Activated T-helper 2 cell treated with anti-CD3 and anti-CD28 coated beads, Interferon-gamma antibody, Interleukin-2, Interleukin-4, amounts not matched to agents 10 μg/mL and 5 μg/mL and 100 μg/mL, durations not matched to agents 14 hours and 24 hours and 36 hours (primary cell): ENCODE results near the gene CRHR2. TPM values are rescaled to one million over a fixed set of nuclear protein-coding genes. Genes with fewer than 3 reads are reported as not detected.

Experiments
- DNase-seq: peaks from one replicate; pipeline ENCODE4 v3.0.0; 2021; ENCODE audit warnings: low spot score
- H3K27ac Mint-ChIP-seq: one replicate; pipeline ENCODE4 v1.8.0; 2021; ENCODE audit warnings: mixed read lengths
- H3K27me3 Mint-ChIP-seq: one replicate; pipeline ENCODE4 v1.8.0; 2021; ENCODE audit warnings: low read depth, mixed read lengths
- H3K36me3 Mint-ChIP-seq: one replicate; pipeline ENCODE4 v1.8.0; 2021; ENCODE audit warnings: low read depth, mixed read lengths
- H3K4me1 Mint-ChIP-seq: one replicate; pipeline ENCODE4 v1.8.0; 2021; ENCODE audit warnings: low read depth, mixed read lengths
- H3K4me3 Mint-ChIP-seq: one replicate; pipeline ENCODE4 v1.8.0; 2021; ENCODE audit warnings: low read depth, mild to moderate bottlenecking, moderate library complexity, mixed read lengths
- H3K9me3 Mint-ChIP-seq: one replicate; pipeline ENCODE4 v1.8.0; 2021; ENCODE audit warnings: mixed read lengths
- intact Hi-C: fragments of 100-400 bp; cut with micrococcal nuclease; formaldehyde crosslinking; loops from one replicate; pipeline ENCODE4 v1.15.1; 2023
- total RNA-seq: library from RNA; stranded (reverse); gene quantifications from 2 replicates; pipeline ENCODE4 v1.2.3, GENCODE V29; 2022

Gene CRHR2
- total RNA-seq, 1 donor from 2014 or later, result not detected

- intact Hi-C loops, result no loop called here
- Mint-ChIP-seq H3K27me3 (no peaks in the 10 kb centered on the region), H3K36me3 (no peaks in the 10 kb centered on the region), H3K27ac (no peak overlapping the region), H3K9me3 (no peaks in the 10 kb centered on the region), H3K4me1 (no peaks in the 10 kb centered on the region), H3K4me3 (no peak overlapping the region)
- no peak for DNase-seq
These were observed 17.2 kb downstream of the CRHR2 start for GRCh38 chr7:30665043-30665442.

- H3K27ac Mint-ChIP-seq, result no peak overlapping the region
These were observed 17.9 kb downstream of the CRHR2 start for GRCh38 chr7:30664184-30664885.

GRCh38 chr7:30663414-30663813, 18.8 kb downstream of the CRHR2 start:
- H3K27ac Mint-ChIP-seq, result no peak overlapping the region
- H3K9me3 Mint-ChIP-seq, result no peaks in the 10 kb centered on the region
- DNase-seq, result no peak
- no peaks in the 10 kb centered on the region for H3K27me3 Mint-ChIP-seq
- H3K36me3 Mint-ChIP-seq, result no peaks in the 10 kb centered on the region
- no peak overlapping the region for H3K4me3 Mint-ChIP-seq
- H3K4me1 Mint-ChIP-seq, result no peaks in the 10 kb centered on the region
- intact Hi-C loops, result no loop called here

More at GRCh38 chr7:30664184-30664885, 17.9 kb downstream of the CRHR2 start:
- H3K4me1 Mint-ChIP-seq, result no peaks in the 10 kb centered on the region
- no peaks in the 10 kb centered on the region for H3K9me3 Mint-ChIP-seq
- H3K4me3 Mint-ChIP-seq, result no peak overlapping the region
- intact Hi-C loops, result no loop called here
- H3K36me3 Mint-ChIP-seq, result no peaks in the 10 kb centered on the region
- no peak for DNase-seq
- H3K27me3 Mint-ChIP-seq, result no peaks in the 10 kb centered on the region

GRCh38 chr7:30662431-30662939, 19.8 kb downstream of the CRHR2 start:
- H3K27me3 Mint-ChIP-seq, result no peaks in the 10 kb centered on the region
- H3K4me3 Mint-ChIP-seq, result no peak overlapping the region
- intact Hi-C loops, result no loop called here
- no peaks in the 10 kb centered on the region for H3K4me1 Mint-ChIP-seq
- no peak overlapping the region for H3K27ac Mint-ChIP-seq
- DNase-seq, result no peak
- no peaks in the 10 kb centered on the region for H3K9me3 Mint-ChIP-seq
- H3K36me3 Mint-ChIP-seq, result no peaks in the 10 kb centered on the region

GRCh38 chr7:30661926-30662325, 20.3 kb downstream of the CRHR2 start:
- intact Hi-C loops, result no loop called here
- no peak for DNase-seq
- H3K36me3 Mint-ChIP-seq, result no peaks in the 10 kb centered on the region
- H3K27me3 Mint-ChIP-seq, result no peaks in the 10 kb centered on the region
- no peaks in the 10 kb centered on the region for H3K9me3 Mint-ChIP-seq
- H3K4me1 Mint-ChIP-seq, result no peaks in the 10 kb centered on the region
- H3K4me3 Mint-ChIP-seq, result no peak overlapping the region
- H3K27ac Mint-ChIP-seq, result no peak overlapping the region

- no peaks in the 10 kb centered on the region for H3K36me3 Mint-ChIP-seq
- DNase-seq, result no peak
- H3K27me3 Mint-ChIP-seq, result no peaks in the 10 kb centered on the region
- no peak overlapping the region for H3K27ac Mint-ChIP-seq
- H3K9me3 Mint-ChIP-seq, result no peaks in the 10 kb centered on the region
- intact Hi-C loops, result no loop called here
- H3K4me3 Mint-ChIP-seq, result no peak overlapping the region
- H3K4me1 Mint-ChIP-seq, result no peaks in the 10 kb centered on the region
These were observed 21.7 kb downstream of the CRHR2 start for GRCh38 chr7:30660331-30661255.

GRCh38 chr7:30659312-30659711, 22.9 kb downstream of the CRHR2 start:
- no peaks in the 10 kb centered on the region for H3K9me3 Mint-ChIP-seq

GRCh38 chr7:30658479-30659074, 23.7 kb downstream of the CRHR2 start:
- H3K4me1 Mint-ChIP-seq, result no peaks in the 10 kb centered on the region
- H3K27me3 Mint-ChIP-seq, result no peaks in the 10 kb centered on the region
- H3K9me3 Mint-ChIP-seq, result no peaks in the 10 kb centered on the region
- intact Hi-C loops, result no loop called here
- H3K36me3 Mint-ChIP-seq, result no peaks in the 10 kb centered on the region
- no peak overlapping the region for H3K4me3 Mint-ChIP-seq
- H3K27ac Mint-ChIP-seq, result no peak overlapping the region
- DNase-seq, result no peak

More at GRCh38 chr7:30659312-30659711, 22.9 kb downstream of the CRHR2 start:
- intact Hi-C loops, result no loop called here
- Mint-ChIP-seq H3K27ac (no peak overlapping the region), H3K4me1 (no peaks in the 10 kb centered on the region), H3K36me3 (no peaks in the 10 kb centered on the region), H3K27me3 (no peaks in the 10 kb centered on the region), H3K4me3 (no peak overlapping the region)
- DNase-seq, result no peak

- Mint-ChIP-seq H3K4me3 (no peak overlapping the region), H3K27ac (no peak overlapping the region), H3K9me3 (no peaks in the 10 kb centered on the region), H3K27me3 (no peaks in the 10 kb centered on the region), H3K4me1 (no peaks in the 10 kb centered on the region), H3K36me3 (no peaks in the 10 kb centered on the region)
- no peak for DNase-seq
- intact Hi-C loops, result no loop called here
These were observed 25.1 kb downstream of the CRHR2 start for GRCh38 chr7:30657131-30657530.

GRCh38 chr7:30656006-30656957, 26.0 kb downstream of the CRHR2 start:
- intact Hi-C loops, result no loop called here
- Mint-ChIP-seq H3K4me1 (no peaks in the 10 kb centered on the region), H3K4me3 (no peak overlapping the region), H3K36me3 (no peaks in the 10 kb centered on the region), H3K27ac (no peak overlapping the region), H3K9me3 (no peaks in the 10 kb centered on the region), H3K27me3 (no peaks in the 10 kb centered on the region)
- DNase-seq, result no peak

GRCh38 chr7:30655096-30655970, 26.9 kb downstream of the CRHR2 start:
- Mint-ChIP-seq H3K36me3 (no peaks in the 10 kb centered on the region), H3K4me3 (no peak overlapping the region), H3K27ac (no peak overlapping the region), H3K4me1 (no peaks in the 10 kb centered on the region), H3K9me3 (no peaks in the 10 kb centered on the region), H3K27me3 (no peaks in the 10 kb centered on the region)
- intact Hi-C loops, result no loop called here
- DNase-seq, result no peak
